HEK293T (cell line): ENCODE measurements around the gene CLDN19.
A peak's percentile ranks its signal among the peaks of the same experiment; 100 is the strongest.

Source experiments
- CTCF ChIA-PET: fragments of 350-600 bp; formaldehyde crosslinking; extraction: SDS; loops from one replicate; lab custom pipeline; 2021; ENCODE audit warnings: antibody characterized with exemption, inconsistent platforms; lab: Yijun Ruan, JAX
- POLR2A ChIA-PET: fragments of 350-600 bp; formaldehyde crosslinking; extraction: SDS; loops from one replicate; lab custom pipeline; 2020; ENCODE audit warnings: antibody characterized with exemption, inconsistent platforms; lab: Yijun Ruan, JAX
- DNase-seq: peaks from one replicate; pipeline ENCODE4 v3.0.0; 2012; ENCODE audit warnings: mixed read lengths; ENCODE audit errors: extremely low spot score
- ARNT ChIP-seq: fragments of 450-650 bp; IDR thresholded peaks from 2 replicates; pipeline ENCODE4 v1.6.1; 2017; ENCODE audit warnings: mild to moderate bottlenecking
- BHLHE40 ChIP-seq: fragments of 450-650 bp; IDR thresholded peaks from 2 replicates; pipeline ENCODE4 v1.6.1; 2016; ENCODE audit warnings: mild to moderate bottlenecking, moderate library complexity, borderline replicate concordance
- CTBP1 ChIP-seq: fragments of 450-650 bp; IDR thresholded peaks from 2 replicates; pipeline ENCODE4 v1.6.1; 2016; ENCODE audit warnings: borderline replicate concordance
- ELF4 ChIP-seq: fragments of 450-650 bp; IDR thresholded peaks from 2 replicates; pipeline ENCODE4 v1.6.1; 2017; ENCODE audit warnings: antibody characterized with exemption
- FOXA1 ChIP-seq: fragments of 450-650 bp; IDR thresholded peaks from 2 replicates; pipeline ENCODE4 v1.6.1; 2016; ENCODE audit warnings: mild to moderate bottlenecking
- FOXK2 ChIP-seq: fragments of 450-650 bp; IDR thresholded peaks from 2 replicates; pipeline ENCODE4 v1.6.1; 2016; ENCODE audit warnings: mild to moderate bottlenecking
- FOXM1 ChIP-seq: fragments of 450-650 bp; IDR thresholded peaks from 2 replicates; pipeline ENCODE4 v1.6.1; 2017; ENCODE audit warnings: mild to moderate bottlenecking, borderline replicate concordance
- HDGF ChIP-seq: fragments of 450-650 bp; IDR thresholded peaks from 2 replicates; pipeline ENCODE4 v1.6.1; 2017; ENCODE audit warnings: antibody characterized with exemption, borderline replicate concordance
- L3MBTL2 ChIP-seq: fragments of 450-650 bp; conservative IDR thresholded peaks from 2 replicates; pipeline ENCODE4 v1.6.1; 2016; ENCODE audit warnings: mild to moderate bottlenecking
- LEF1 ChIP-seq: fragments of 450-650 bp; IDR thresholded peaks from 2 replicates; pipeline ENCODE4 v1.6.1; 2017; ENCODE audit warnings: mild to moderate bottlenecking, borderline replicate concordance
- NFRKB ChIP-seq: fragments of 450-650 bp; IDR thresholded peaks from 2 replicates; pipeline ENCODE4 v1.6.1; 2016; ENCODE audit warnings: mild to moderate bottlenecking, moderate library complexity
- SP1 ChIP-seq: fragments of 450-650 bp; IDR thresholded peaks from 2 replicates; pipeline ENCODE4 v1.6.1; 2017
- SUZ12 ChIP-seq: fragments of 450-650 bp; IDR thresholded peaks from 2 replicates; pipeline ENCODE4 v1.6.1; 2016; ENCODE audit warnings: mild to moderate bottlenecking
- TARDBP ChIP-seq: fragments of 450-650 bp; IDR thresholded peaks from 2 replicates; pipeline ENCODE4 v1.6.1; 2016
- ZNF384 ChIP-seq: fragments of 450-650 bp; IDR thresholded peaks from 2 replicates; pipeline ENCODE4 v1.6.1; 2016
- TF ChIP-seq, protein P1 (sequence below): fragments of 450-650 bp; IDR thresholded peaks from 2 replicates; pipeline ENCODE4 v1.6.1; 2016

The CLDN19 gene

DNA sequence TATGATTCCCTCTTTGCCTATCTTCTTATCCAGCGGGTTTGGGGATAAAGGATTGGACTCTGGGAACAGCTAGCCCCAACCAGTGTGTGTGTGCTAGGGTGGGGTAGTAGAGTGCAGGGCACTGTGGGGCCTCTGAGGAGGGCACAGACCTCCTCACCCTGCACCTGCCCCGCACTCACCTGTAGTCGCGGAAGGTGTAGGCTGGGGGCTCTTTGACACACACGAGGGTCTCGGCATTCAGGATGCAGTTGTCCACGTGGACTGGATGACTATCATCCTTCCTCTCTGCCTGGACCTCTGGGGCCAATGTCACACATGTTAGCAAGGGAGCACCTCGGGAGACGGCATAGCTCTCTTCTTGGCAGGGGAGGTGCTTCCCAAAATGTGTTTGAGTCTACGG lies 8.0 kb upstream of the CLDN19 start:
- ChIA-PET POLR2A (no interaction called here), CTCF (interaction anchor here (0.6 to 1.4 kb wide), 2 partner anchors 9 to 18 kb away, joined by 3 to 4 read pairs; no protein-coding TSS in a partner anchor)
- TF ChIP-seq SUZ12 (no peak), HDGF (no peak), CTBP1 (no peak), TARDBP (no peak), SP1 (no peak), NFRKB (no peak), BHLHE40 (no peak), L3MBTL2 (no peak), ELF4 (no peak), ARNT (no peak), FOXM1 (no peak), FOXA1 (no peak), ZNF384 (no peak), LEF1 (no peak), FOXK2 (no peak)
- TF ChIP-seq, protein P1, sequence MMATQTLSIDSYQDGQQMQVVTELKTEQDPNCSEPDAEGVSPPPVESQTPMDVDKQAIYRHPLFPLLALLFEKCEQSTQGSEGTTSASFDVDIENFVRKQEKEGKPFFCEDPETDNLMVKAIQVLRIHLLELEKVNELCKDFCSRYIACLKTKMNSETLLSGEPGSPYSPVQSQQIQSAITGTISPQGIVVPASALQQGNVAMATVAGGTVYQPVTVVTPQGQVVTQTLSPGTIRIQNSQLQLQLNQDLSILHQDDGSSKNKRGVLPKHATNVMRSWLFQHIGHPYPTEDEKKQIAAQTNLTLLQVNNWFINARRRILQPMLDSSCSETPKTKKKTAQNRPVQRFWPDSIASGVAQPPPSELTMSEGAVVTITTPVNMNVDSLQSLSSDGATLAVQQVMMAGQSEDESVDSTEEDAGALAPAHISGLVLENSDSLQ, result no peak
- no peak for DNase-seq

DNA sequence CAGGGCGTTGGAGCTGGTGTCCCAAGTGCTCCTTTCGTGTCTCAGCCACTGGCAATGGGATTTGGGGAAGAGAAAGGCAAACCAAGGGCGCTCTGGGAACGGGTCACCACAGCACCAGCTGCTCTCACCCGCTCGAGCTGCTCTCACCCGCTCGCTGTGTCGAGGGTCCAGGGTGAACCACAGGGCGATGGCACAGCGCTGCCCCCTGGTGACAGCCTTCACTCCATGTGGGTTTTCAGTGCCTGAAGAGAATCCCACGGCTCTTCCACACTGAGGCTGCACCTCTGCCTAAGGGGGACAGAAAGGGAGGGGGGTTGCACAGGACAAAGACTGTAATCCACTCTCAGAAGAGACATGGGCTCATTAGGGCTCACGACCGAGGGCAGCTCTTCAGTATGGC lies 7.1 kb upstream of the CLDN19 start:
- ChIA-PET POLR2A (no interaction called here), CTCF (interaction anchor here (0.5 to 1.7 kb wide), 4 partner anchors 10 to 169 kb away, joined by 3 to 4 read pairs (median 4); no protein-coding TSS in a partner anchor)
- peak; percentile 45 for DNase-seq
- TF ChIP-seq ZNF384 (no peak), HDGF (no peak), CTBP1 (no peak), L3MBTL2 (no peak), ELF4 (no peak), SUZ12 (no peak), BHLHE40 (no peak), NFRKB (no peak), ARNT (no peak), FOXM1 (no peak), TARDBP (no peak)

DNA sequence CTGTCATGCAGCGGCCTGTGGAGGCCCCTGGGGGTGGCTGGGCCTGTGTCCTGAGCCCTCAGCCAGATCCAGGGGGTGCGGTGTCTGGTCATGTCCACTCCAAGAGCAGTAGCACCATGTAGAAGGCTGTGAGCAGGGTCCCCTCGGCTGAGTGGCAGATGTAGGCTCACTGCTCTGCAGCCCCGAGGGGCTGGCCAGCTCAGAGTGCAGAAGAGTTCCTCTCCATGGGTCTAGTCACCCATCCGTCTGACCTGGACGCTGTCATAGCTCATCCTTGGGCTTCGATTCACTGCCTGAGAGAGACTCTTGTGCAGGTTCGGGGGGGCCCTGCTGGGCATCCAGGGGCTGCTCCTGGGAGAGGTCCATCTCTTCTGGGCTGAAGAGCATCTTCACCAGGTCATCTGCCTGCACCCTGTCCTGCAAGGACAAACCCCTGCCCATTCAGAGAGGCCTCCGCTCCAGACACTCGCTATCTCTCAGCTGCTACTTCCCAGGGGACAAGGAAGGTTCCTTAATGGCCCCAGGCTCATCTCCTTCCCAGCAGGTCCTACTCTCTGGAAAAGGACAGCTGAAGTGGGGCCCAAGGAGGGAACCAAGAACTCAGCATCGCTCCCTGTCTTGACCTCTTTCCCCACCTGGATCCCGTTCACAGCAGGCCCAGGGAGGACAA lies 6.5 kb upstream of the CLDN19 start:
- TF ChIP-seq ELF4 (no peak), ARNT (no peak), BHLHE40 (no peak), NFRKB (no peak), FOXK2 (no peak), HDGF (no peak), SP1 (no peak), SUZ12 (no peak), FOXM1 (no peak), L3MBTL2 (no peak), FOXA1 (no peak), ZNF384 (no peak), LEF1 (no peak), CTBP1 (no peak)
- TF ChIP-seq, protein P1, result no peak
- DNase-seq, result no peak
- CTCF ChIA-PET, result interaction anchor here (0.5 to 1.7 kb wide), 5 partner anchors 11 to 295 kb away, joined by 3 to 4 read pairs (median 4); no protein-coding TSS in a partner anchor
- POLR2A ChIA-PET, result no interaction called here

GRCh38 chr1:42745851-42746250 lies 5.8 kb upstream of the CLDN19 start:
- POLR2A ChIA-PET, result no interaction called here
- TF ChIP-seq CTBP1 (no peak), FOXM1 (no peak), L3MBTL2 (no peak), SP1 (no peak), NFRKB (no peak)
- TF ChIP-seq, protein P1, result no peak
- DNase-seq, result no peak
- CTCF ChIA-PET, result interaction anchor here (1.7 kb wide), 1 partner anchor 20 kb away, joined by 4 read pairs; no protein-coding TSS in a partner anchor

- TF ChIP-seq L3MBTL2 (no peak), LEF1 (no peak), ELF4 (no peak), ZNF384 (no peak), SUZ12 (no peak), SP1 (no peak), HDGF (no peak), CTBP1 (no peak)
- TF ChIP-seq, protein P1, result no peak
- ChIA-PET POLR2A (no interaction called here), CTCF (no interaction called here)
- no peak for DNase-seq
Measured at GRCh38 chr1:42744148-42744413, 4.0 kb upstream of the CLDN19 start.
